Measurements from ENCODE around the gene INPP5D. TPM values are rescaled to one million over a fixed set of nuclear protein-coding genes. Genes with fewer than 3 reads are reported as not detected.
"Not testable (repeated sequence)": the region's sequence is repeated elsewhere in the genome, so short reads cannot be mapped to it uniquely, and the experiment has no call there.

INPP5D gene
- total RNA-seq, 2 experiments from 2014 or later = 79.5 to 92.6 TPM

DNA sequence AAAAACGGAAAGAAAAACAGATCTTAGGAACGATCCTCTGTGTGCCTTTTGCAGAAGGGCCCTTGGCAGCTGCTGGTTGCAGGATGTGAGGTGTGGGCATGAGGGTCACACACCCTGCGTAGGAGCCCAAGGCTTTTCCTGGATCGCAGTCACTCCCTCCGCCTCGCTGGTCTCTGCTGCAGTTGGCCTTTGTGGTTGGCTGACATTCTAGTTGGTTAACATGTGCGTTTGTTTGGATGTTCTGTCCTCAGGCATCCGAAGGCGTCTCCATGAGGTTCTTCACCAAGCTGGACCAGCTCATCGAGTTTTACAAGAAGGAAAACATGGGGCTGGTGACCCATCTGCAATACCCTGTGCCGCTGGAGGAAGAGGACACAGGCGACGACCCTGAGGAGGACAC is 61.7 kb downstream of the INPP5D start:
- ChIA-PET CTCF (ENCODE audit: unreplicated experiment) (no interaction called here), POLR2A (no interaction called here)
- H3K27ac ChIP-seq (ENCODE audit: low read depth, low read length, poor library complexity, severe bottlenecking) = no peak overlapping the region
- H2AFZ ChIP-seq (ENCODE audit: low read length) = no peak overlapping the region
- BruUV-seq (replicated peaks) = no TSS peak
- TF ChIP-seq CTCF (conservative IDR thresholded peaks at IDR 0.05; ENCODE audit: low read length) = no peak
- no peak for TF ChIP-seq EZH2phosphoT487 (IDR thresholded peaks at IDR 0.05; ENCODE audit: borderline replicate concordance, low read depth, low read length)
- no peak overlapping the region for H3K4me2 ChIP-seq (ENCODE audit: low read length)
- H3K36me3 ChIP-seq (ENCODE audit: insufficient read depth, low read length) = peaks cover 60% of the 10 kb centered on the region
- H3K4me1 ChIP-seq (ENCODE audit: insufficient read depth, low read length, poor library complexity, severe bottlenecking) = peaks cover 26% of the 10 kb centered on the region
- DNase-seq (ENCODE audit: low spot score) = no peak
- no peaks in the 10 kb centered on the region for H3K9me2 ChIP-seq (ENCODE audit: insufficient read depth, low read length)
- intact Hi-C loops (cut with micrococcal nuclease; ENCODE audit: unreplicated experiment) = no loop called here
- no peaks in the 10 kb centered on the region for H4K20me1 ChIP-seq (ENCODE audit: insufficient read depth, low read length)
- no peak overlapping the region for H3K4me3 ChIP-seq (ENCODE audit: low read depth, low read length, poor library complexity, severe bottlenecking)
- H3K79me2 ChIP-seq (ENCODE audit: insufficient read depth, low read depth, low read length) = peaks cover 6% of the 10 kb centered on the region; the same call in 1 of the 2 replicates
- H3K9me3 ChIP-seq (ENCODE audit: low read length) = no peaks in the 10 kb centered on the region

DNA sequence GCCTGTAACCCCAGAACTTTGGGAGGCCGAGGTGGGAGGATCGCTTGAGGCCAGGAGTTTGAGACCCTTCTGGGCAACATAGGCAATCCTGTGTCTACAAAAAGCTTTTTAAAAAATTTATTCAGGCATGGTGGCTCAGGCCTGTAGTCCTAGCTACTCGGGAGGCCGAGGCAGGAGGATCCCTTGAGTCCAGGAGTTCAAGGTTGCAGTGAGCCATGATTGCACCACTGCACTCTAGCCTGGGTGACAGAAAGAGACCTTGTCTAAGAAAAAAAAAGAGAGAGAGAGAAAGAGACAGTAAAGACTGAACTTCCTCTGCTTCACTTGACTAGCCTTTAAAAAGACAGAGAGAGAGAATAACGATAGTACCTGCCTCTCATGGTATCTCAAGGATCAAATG is 62.4 kb downstream of the INPP5D start:
- H3K27ac ChIP-seq (ENCODE audit: low read depth, low read length, poor library complexity, severe bottlenecking) = no peak overlapping the region
- no peak for DNase-seq (ENCODE audit: low spot score)
- H3K4me3 ChIP-seq (ENCODE audit: low read depth, low read length, poor library complexity, severe bottlenecking) = no peak overlapping the region
- TF ChIP-seq CTCF (conservative IDR thresholded peaks at IDR 0.05; ENCODE audit: low read length) (no peak), EZH2phosphoT487 (IDR thresholded peaks at IDR 0.05; ENCODE audit: borderline replicate concordance, low read depth, low read length) (no peak)
- peaks cover 6% of the 10 kb centered on the region; the same call in 1 of the 2 replicates for H3K79me2 ChIP-seq (ENCODE audit: insufficient read depth, low read depth, low read length)
- H3K36me3 ChIP-seq (ENCODE audit: insufficient read depth, low read length) = peaks cover 65% of the 10 kb centered on the region
- no peak overlapping the region for H3K4me2 ChIP-seq (ENCODE audit: low read length)
- ChIA-PET POLR2A (interaction anchor here (1.2 kb wide), 1 partner anchor 29 kb away, joined by 4 read pairs; no protein-coding TSS in a partner anchor), CTCF (ENCODE audit: unreplicated experiment) (no interaction called here)
- no peak overlapping the region for H2AFZ ChIP-seq (ENCODE audit: low read length)
- H3K9me2 ChIP-seq (ENCODE audit: insufficient read depth, low read length) = no peaks in the 10 kb centered on the region
- intact Hi-C loops (cut with micrococcal nuclease; ENCODE audit: unreplicated experiment) = no loop called here
- BruUV-seq (replicated peaks) = no TSS peak
- peaks cover 26% of the 10 kb centered on the region for H3K4me1 ChIP-seq (ENCODE audit: insufficient read depth, low read length, poor library complexity, severe bottlenecking)
- H4K20me1 ChIP-seq (ENCODE audit: insufficient read depth, low read length) = no peaks in the 10 kb centered on the region
- no peaks in the 10 kb centered on the region for H3K9me3 ChIP-seq (ENCODE audit: low read length)

- POLR2A ChIA-PET = interaction anchor here (1.1 to 1.8 kb wide), 2 partner anchors 12 to 16 kb away, joined by 3 to 7 read pairs; no protein-coding TSS in a partner anchor
- H3K79me2 ChIP-seq (ENCODE audit: insufficient read depth, low read depth, low read length); BruUV-seq (replicated peaks); H4K20me1 ChIP-seq (ENCODE audit: insufficient read depth, low read length); H2AFZ ChIP-seq (ENCODE audit: low read length); intact Hi-C loops (cut with micrococcal nuclease; ENCODE audit: unreplicated experiment); H3K9me2 ChIP-seq (ENCODE audit: insufficient read depth, low read length); DNase-seq (ENCODE audit: low spot score); H3K4me3 ChIP-seq (ENCODE audit: low read depth, low read length, poor library complexity, severe bottlenecking); H3K9me3 ChIP-seq (ENCODE audit: low read length); CTCF ChIA-PET (ENCODE audit: unreplicated experiment): not testable (repeated sequence)
- H3K4me1 ChIP-seq (ENCODE audit: insufficient read depth, low read length, poor library complexity, severe bottlenecking) = peaks cover 22% of the 10 kb centered on the region
- peak overlapping the region; percentile 96; the same call in 1 of the 2 replicates for H3K4me2 ChIP-seq (ENCODE audit: low read length)
- H3K36me3 ChIP-seq (ENCODE audit: insufficient read depth, low read length) = peaks cover 71% of the 10 kb centered on the region
- peak overlapping the region; percentile 80 for H3K27ac ChIP-seq (ENCODE audit: low read depth, low read length, poor library complexity, severe bottlenecking)
These were observed 63.4 kb downstream of the INPP5D start for GRCh38 chr2:233123576-233123975.

Data from OCI-LY7 (cell line).